HepG2 (cell line): ENCODE measurements around the gene GAS2. TPM values are rescaled to one million over a fixed set of nuclear protein-coding genes. Genes with fewer than 3 reads are reported as not detected.
A peak's percentile ranks its signal among the peaks of the same experiment; 100 is the strongest.

Experiments used
- ATAC-seq: fragments of 200-7000 bp; cut with Tn5 transposase; 3 replicates; pipeline ENCODE4 v1.9.1; 2020; ENCODE audit warnings: mild to moderate bottlenecking, moderate library complexity
- Bru-seq: library from RNA; stranded (reverse); fragments of 400-500 nt; gene quantifications from one replicate; lab custom pipeline; 2021; lab: Mats Ljungman, UMichigan
- BruChase-seq, 2 experiments: library from RNA; stranded (reverse); fragments of 400-500 nt; gene quantifications; one replicate each; lab custom pipeline; 2021; lab: Mats Ljungman, UMichigan
- BruUV-seq: library from RNA; stranded (reverse); fragments of 400-500 nt; replicated peaks from 2 replicates; lab custom pipeline; 2021; lab: Mats Ljungman, UMichigan
- CTCF ChIA-PET: fragments of 300-600 bp; formaldehyde crosslinking; extraction: SDS; loops from one replicate; lab custom pipeline; 2021; ENCODE audit warnings: low total read pairs, inconsistent platforms, low intra/inter-chr PET ratio; lab: Yijun Ruan, JAX
- POLR2A ChIA-PET: fragments of 350-600 bp; sonication (Branson Sonifier 250); formaldehyde crosslinking; loops from one replicate; lab custom pipeline; 2020; ENCODE audit warnings: antibody characterized with exemption, inconsistent platforms; lab: Yijun Ruan, JAX
- DNase-seq: peaks from one replicate; pipeline ENCODE4 v3.0.0-alpha.2; 2015; ENCODE audit warnings: low spot score
- FAIRE-seq: peaks from 3 replicates; lab custom pipeline; 2011; peaks lifted over from hg19 to GRCh38; lab: Jason Lieb, UNC
- H2AFZ ChIP-seq: one replicate; pipeline ENCODE4 v1.6.1; 2011; ENCODE audit warnings: low read length, inconsistent platforms
- H3K27ac ChIP-seq: fragments of 300-600 bp; 3 replicates; pipeline ENCODE4 v1.8.0; 2011; ENCODE audit warnings: mixed run types, mild to moderate bottlenecking, mixed read lengths, low read length, inconsistent platforms; ENCODE audit not compliant: insufficient read depth; ENCODE audit errors: extremely low read length
- H3K27me3 ChIP-seq, 2 experiments: fragments of 200-600 bp in 1 of 2; 2 replicates in 1 of 2; 3 replicates in 1 of 2; pipeline versions ENCODE4 v1.6.0 to v1.8.0; 2011; ENCODE audit warnings: low read length in 2 of 2, mild to moderate bottlenecking in 2 of 2, moderate library complexity in 2 of 2, inconsistent platforms in 1 of 2; ENCODE audit not compliant: insufficient read depth in 2 of 2, control insufficient read depth in 1 of 2
- H3K36me3 ChIP-seq, 2 experiments: fragments of 200-600 bp in 1 of 2; replicated peaks in 1 of 2; 2 replicates in 1 of 2; 3 replicates in 1 of 2; pipeline versions ENCODE4 v1.5.1 to v1.8.0; 2011; ENCODE audit warnings: low read length in 2 of 2, inconsistent platforms in 1 of 2; ENCODE audit not compliant: insufficient read depth in 2 of 2, control insufficient read depth in 1 of 2
- H3K4me1 ChIP-seq: 2 replicates; pipeline ENCODE4 v1.5.1; 2012; ENCODE audit warnings: low read length, inconsistent platforms; ENCODE audit not compliant: insufficient read depth
- H3K4me2 ChIP-seq: 2 replicates; pipeline ENCODE4 v1.6.0; 2011; ENCODE audit warnings: low read depth, low read length, inconsistent platforms
- H3K4me3 ChIP-seq, 3 experiments: fragments of 200-600 bp in 1 of 3; sonication (generic), shearing (Covaris generic) in 1 of 3; replicated peaks in 1 of 3; 2 replicates each; pipeline ENCODE4 v1.5.1; 2011 to 2016; ENCODE audit warnings: low read length in 3 of 3, inconsistent platforms in 2 of 3, low read depth in 2 of 3, mild to moderate bottlenecking in 2 of 3, control low read depth in 1 of 3, mixed read lengths in 1 of 3; ENCODE audit not compliant: insufficient read depth in 1 of 3
- H3K79me2 ChIP-seq: one replicate; pipeline ENCODE4 v1.6.1; 2011; ENCODE audit warnings: low read length, inconsistent platforms; ENCODE audit not compliant: insufficient read depth
- H3K9ac ChIP-seq: 2 replicates; pipeline ENCODE4 v1.6.0; 2011; ENCODE audit warnings: mild to moderate bottlenecking, low read depth, low read length, inconsistent platforms; ENCODE audit not compliant: insufficient read depth
- H3K9me3 ChIP-seq: 2 replicates; pipeline ENCODE4 v1.5.1; 2012; ENCODE audit warnings: mild to moderate bottlenecking, low read length
- H4K20me1 ChIP-seq: 2 replicates; pipeline ENCODE4 v1.6.0; 2011; ENCODE audit warnings: inconsistent platforms, mild to moderate bottlenecking, low read length, moderate library complexity; ENCODE audit not compliant: insufficient read depth
- CBX5 ChIP-seq: sonication (generic); formaldehyde crosslinking; IDR thresholded peaks from 2 replicates; pipeline ENCODE4 v1.4.0; 2020; ENCODE audit warnings: missing genetic modification reagents, borderline replicate concordance
- GATA4 ChIP-seq: sonication (generic); IDR thresholded peaks from 2 replicates; pipeline ENCODE4 v1.6.1; 2016; ENCODE audit warnings: antibody characterized with exemption, low read depth, borderline replicate concordance
- GFI1 ChIP-seq: sonication (generic); formaldehyde crosslinking; IDR thresholded peaks from 2 replicates; pipeline ENCODE4 v1.5.0; 2020; ENCODE audit warnings: missing genetic modification reagents, mild to moderate bottlenecking, borderline replicate concordance
- GZF1 ChIP-seq: sonication (generic); formaldehyde crosslinking; IDR thresholded peaks from 2 replicates; pipeline ENCODE4 v1.5.1; 2020; ENCODE audit warnings: mild to moderate bottlenecking, missing genetic modification reagents
- KDM5A ChIP-seq: fragments of 200-600 bp; sonication (generic); IDR thresholded peaks from 2 replicates; pipeline ENCODE4 v1.7.0; 2018; ENCODE audit warnings: antibody characterized with exemption, mild to moderate bottlenecking, low read length, borderline replicate concordance
- PATZ1 ChIP-seq: sonication (generic); formaldehyde crosslinking; IDR thresholded peaks from 2 replicates; pipeline ENCODE4 v1.4.0; 2020; ENCODE audit warnings: missing genetic modification reagents
- PHF21A ChIP-seq: sonication (generic); formaldehyde crosslinking; IDR thresholded peaks from 2 replicates; pipeline ENCODE4 v1.5.0; 2020; ENCODE audit warnings: mild to moderate bottlenecking, missing genetic modification reagents
- SIX1 ChIP-seq: sonication (generic); formaldehyde crosslinking; IDR thresholded peaks from 2 replicates; pipeline ENCODE4 v1.4.0; 2020; ENCODE audit warnings: missing genetic modification reagents, borderline replicate concordance
- ZBED4 ChIP-seq: sonication (generic); formaldehyde crosslinking; IDR thresholded peaks from 2 replicates; pipeline ENCODE4 v1.4.0; 2020; ENCODE audit warnings: missing genetic modification reagents, borderline replicate concordance
- ZBTB42 ChIP-seq: sonication (generic); formaldehyde crosslinking; IDR thresholded peaks from 2 replicates; pipeline ENCODE4 v1.5.0; 2020; ENCODE audit warnings: mild to moderate bottlenecking, missing genetic modification reagents
- ZNF3 ChIP-seq: IDR thresholded peaks from 2 replicates; pipeline ENCODE4 v1.7.0; 2017; ENCODE audit warnings: inconsistent platforms
- ZNF749 ChIP-seq: sonication (generic); formaldehyde crosslinking; IDR thresholded peaks from 2 replicates; pipeline ENCODE4 v1.8.0; 2022; ENCODE audit warnings: mild to moderate bottlenecking, missing genetic modification reagents, moderate library complexity, borderline replicate concordance
- WGBS: methylation state at CpG from one replicate; pipeline ENCODE4 v1.1.6; 2017; ENCODE audit warnings: low lambda C conversion rate; 5-methylcytosine and 5-hydroxymethylcytosine counted together
- in situ Hi-C: cut with HindIII; loops from 2 replicates; pipeline ENCODE4 v1.10.0; 2017; ENCODE audit warnings: low pct_unique_long_range_greater_than_20kb; ENCODE audit not compliant: extremely low pct_ligation_motif_present
- intact Hi-C: fragments of 100-400 bp; cut with micrococcal nuclease; formaldehyde crosslinking; loops from one replicate; pipeline ENCODE4 v1.10.0; 2022; ENCODE audit not compliant: unreplicated experiment
- long read RNA-seq, 2 experiments: library from RNA in 1 of 2; library from polyadenylated mRNA in 1 of 2; stranded (forward) in 1 of 2; unstranded in 1 of 2; transcript quantifications; one replicate each; pipeline ENCODE4 v2.0.0, GENCODE V29; 2019 to 2022
- polyA minus RNA-seq, 3 experiments: library from RNA; depleted of rRNA, polyadenylated mRNA; stranded (reverse); fragments of >200 nt; gene quantifications; 2 replicates each; pipeline ENCODE4 v1.2.3, GENCODE V29; 2011; ENCODE audit warnings: low replicate concordance in 1 of 3
- polyA plus RNA-seq, 8 experiments: library from polyadenylated mRNA; depleted of rRNA in 3 of 8; stranded (reverse) in 7 of 8; unstranded in 1 of 8; fragments of >200 nt; fragmentation: Illumina TruSeq in 4 of 8; extraction: Trizol in 4 of 8; gene quantifications; 2 replicates each; pipeline versions ENCODE4 v1.2.1 to v1.2.3, GENCODE V29; 2011 to 2016; ENCODE audit warnings: low read depth in 4 of 8, missing spikeins in 1 of 8, mixed read lengths in 1 of 8; ENCODE audit not compliant: insufficient read depth in 1 of 8
- total RNA-seq, 5 experiments: library from RNA; depleted of rRNA; stranded (reverse); fragments of >200 nt; fragmentation: Illumina TruSeq; extraction: Trizol; gene quantifications; 2 replicates each; pipeline ENCODE4 v1.2.3, GENCODE V29; 2016; ENCODE audit warnings: low read depth in 1 of 5

The GAS2 gene
- 85.1 and 102 TPM in 2 replicates for total RNA-seq (2016; rRNA removed; fragmentation: Illumina TruSeq; extraction: Trizol)
- 56.4 and 59.7 TPM in 2 replicates for total RNA-seq (2016; cell fraction: cytosol; rRNA removed; fragmentation: Illumina TruSeq; extraction: Trizol; ENCODE audit: low read depth)
- 89.1 and 94.1 TPM in 2 replicates for total RNA-seq (2016; cell fraction: insoluble cytoplasmic fraction; rRNA removed; fragmentation: Illumina TruSeq; extraction: Trizol)
- total RNA-seq (2016; cell fraction: membrane; rRNA removed; fragmentation: Illumina TruSeq; extraction: Trizol): 63.5 and 68.2 TPM in 2 replicates
- 120 and 129 TPM in 2 replicates for total RNA-seq (2016; cell fraction: nucleus; rRNA removed; fragmentation: Illumina TruSeq; extraction: Trizol)
- polyA plus RNA-seq (2011; rRNA removed): 19.4 and 26.0 TPM in 2 replicates
- polyA plus RNA-seq (2011; cell fraction: cytosol; rRNA removed): 18.1 and 20.6 TPM in 2 replicates
- 13.0 and 14.3 TPM in 2 replicates for polyA plus RNA-seq (2011; cell fraction: nucleus; rRNA removed)
- 38.8 and 53.9 TPM in 2 replicates for polyA plus RNA-seq (2012)
- polyA plus RNA-seq (2016; cell fraction: cytosol; fragmentation: Illumina TruSeq; extraction: Trizol; ENCODE audit: low read depth): 11.4 and 13.6 TPM in 2 replicates
- polyA plus RNA-seq (2016; cell fraction: insoluble cytoplasmic fraction; fragmentation: Illumina TruSeq; extraction: Trizol; ENCODE audit: low read depth): 65.0 and 72.9 TPM in 2 replicates
- 28.0 and 30.7 TPM in 2 replicates for polyA plus RNA-seq (2016; cell fraction: membrane; fragmentation: Illumina TruSeq; extraction: Trizol; ENCODE audit: low read depth)
- polyA plus RNA-seq (2016; cell fraction: nucleus; fragmentation: Illumina TruSeq; extraction: Trizol; ENCODE audit: insufficient read depth, low read depth): 39.7 and 40.5 TPM in 2 replicates
- polyA minus RNA-seq (2011; rRNA and poly(A)+ RNA removed; ENCODE audit: low replicate concordance): 1.3 and 16.5 TPM in 2 replicates
- polyA minus RNA-seq (2011; cell fraction: cytosol; rRNA and poly(A)+ RNA removed): 24.8 and 26.2 TPM in 2 replicates
- polyA minus RNA-seq (2011; cell fraction: nucleus; rRNA and poly(A)+ RNA removed): 155 and 161 TPM in 2 replicates
- percentile 88 among the genes with signal in this experiment for Bru-seq, nascent RNA
- BruChase-seq, experiment 1, labeled RNA remaining after a 6-hour chase: percentile 77 among the genes with signal in this experiment
- percentile 90 among the genes with signal in this experiment for BruChase-seq, experiment 2, labeled RNA remaining after a 2-hour chase
- long read RNA-seq, experiment 1, transcript GAS2-202 (8 exons, 2,286 nt): major isoform, 11 of 53 reads
- long read RNA-seq, experiment 1, partial matches to known transcripts: 17 of 53 reads
- long read RNA-seq, experiment 1, other reads (novel, unspliced or antisense): 22 of 53 reads
- long read RNA-seq, experiment 2, transcript GAS2-202 (8 exons, 2,286 nt): major isoform, 7 of 83 reads
- long read RNA-seq, experiment 2, partial matches to known transcripts: 65 of 83 reads
- long read RNA-seq, experiment 2, other reads (novel, unspliced or antisense): 7 of 83 reads

GRCh38 chr11:22666325-22666687 lies at the start of gene GAS2:
GAS2 (plus strand) TSS chr11:22666611; CDS start chr11:22674870, 8,259 bp downstream.
- Histone ChIP-seq H3K4me3 (peak within 1 kb of the TSS; percentile 74 to 90 (median 86)), H3K27ac (peak within 1 kb of the TSS; percentile 87), H3K79me2 (peaks cover 36% of the 10 kb centered on the region), H3K9me3 (no peaks in the 10 kb centered on the region), H3K9ac (peak within 1 kb of the TSS; percentile 76), H4K20me1 (no peaks in the 10 kb centered on the region), H3K36me3 (no peaks in the 10 kb centered on the region), H3K27me3 (no peaks in the 10 kb centered on the region; a peak in 1 of 5 replicates), H2AFZ (peak within 1 kb of the TSS; percentile 98), H3K4me2 (peak within 1 kb of the TSS; percentile 93), H3K4me1 (peaks cover 53% of the 10 kb centered on the region)
- FAIRE-seq (no peak), DNase-seq (no peak), ATAC-seq (peak; percentile 35; the same call in 2 of the 3 replicates)
- POLR2A ChIA-PET: interaction anchor here (0.7 to 2.3 kb wide), 10 partner anchors 8 to 163 kb away, joined by 3 to 24 read pairs (median 7); partner anchors contain the start of genes FANCF and SVIP
- CTCF ChIA-PET: interaction anchor here (1.4 kb wide), 1 partner anchor 64 kb away, joined by 4 read pairs; no protein-coding TSS in a partner anchor
- in situ Hi-C loops (loop anchor here (5.0 kb wide), 2 partner anchors 61 to 121 kb away; no protein-coding TSS in a partner anchor), intact Hi-C loops (loop anchor here (1.0 to 2.0 kb wide), 3 partner anchors 31 to 64 kb away; partner anchors contain the start of gene FANCF)
- 2% methylated on average over 8 of the region's 8 CpGs for WGBS
- TSS peak; percentile 86 for BruUV-seq
- TF ChIP-seq ZBTB42 (CRISPR knock-in tag) (peak; percentile 7; the same call in 1 of the 2 replicates), ZNF3 (CRISPR knock-in tag) (0 out of 2 replicates have a peak, but pooled peaks have one; percentile 5), GATA4 (no peak), ZBED4 (CRISPR knock-in tag) (no peak), SIX1 (peak; percentile 67; the same call in 1 of the 2 replicates), GFI1 (CRISPR knock-in tag) (peak; percentile 74), GZF1 (CRISPR knock-in tag) (peak; percentile 51; the same call in 1 of the 2 replicates), PATZ1 (CRISPR knock-in tag) (peak; percentile 89), KDM5A (0 out of 2 replicates have a peak, but pooled peaks have one; percentile 42), PHF21A (peak; percentile 64; the same call in 1 of the 2 replicates), ZNF749 (CRISPR knock-in tag) (0 out of 2 replicates have a peak, but pooled peaks have one; percentile 11), CBX5 (no peak)
